Activated CD4-positive, CD25-positive, alpha-beta regulatory T cell (primary cell): Measurements from ENCODE around the gene FAAP100.

ENCODE experiments used
- DNase-seq, 4 experiments: peaks; one replicate each; lab custom pipeline; 2025; lab: John Stamatoyannopoulos, UW

FAAP100 gene

GRCh38 chr17:81577278-81578000 lies 25.3 kb upstream of the FAAP100 start:
- no peak for DNase-seq

DNA sequence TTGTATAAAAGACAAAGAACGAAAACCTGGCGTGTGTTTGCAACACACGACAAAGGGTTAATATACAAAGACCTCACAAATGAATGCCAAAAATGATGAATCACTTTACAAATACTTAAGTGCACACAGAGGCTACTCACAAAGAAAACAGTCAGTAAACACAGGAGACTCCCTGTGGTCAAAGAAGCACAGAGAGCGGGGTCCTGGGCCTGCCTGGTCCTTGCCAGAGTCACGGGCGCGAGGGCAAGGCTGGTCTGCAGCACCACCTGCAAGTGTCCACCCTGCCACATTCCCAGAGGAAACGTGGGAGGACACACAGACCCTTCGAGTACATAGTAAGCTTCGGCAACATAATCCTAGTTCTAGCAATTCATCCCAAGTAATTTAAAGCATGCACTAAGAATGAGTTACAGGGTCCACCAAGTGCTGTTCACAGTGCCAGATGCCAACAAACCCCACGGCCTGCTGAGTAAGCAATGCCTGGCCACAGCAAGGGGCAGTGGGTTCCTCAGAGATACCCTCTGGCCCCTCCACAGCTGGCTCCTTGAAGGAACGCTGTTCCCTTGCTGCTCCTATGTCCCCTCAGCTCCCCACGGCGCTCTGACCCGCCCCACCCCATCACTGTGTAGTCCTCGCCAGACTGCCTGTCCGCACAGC lies 24.6 kb upstream of the FAAP100 start:
- DNase-seq = no peak

DNA sequence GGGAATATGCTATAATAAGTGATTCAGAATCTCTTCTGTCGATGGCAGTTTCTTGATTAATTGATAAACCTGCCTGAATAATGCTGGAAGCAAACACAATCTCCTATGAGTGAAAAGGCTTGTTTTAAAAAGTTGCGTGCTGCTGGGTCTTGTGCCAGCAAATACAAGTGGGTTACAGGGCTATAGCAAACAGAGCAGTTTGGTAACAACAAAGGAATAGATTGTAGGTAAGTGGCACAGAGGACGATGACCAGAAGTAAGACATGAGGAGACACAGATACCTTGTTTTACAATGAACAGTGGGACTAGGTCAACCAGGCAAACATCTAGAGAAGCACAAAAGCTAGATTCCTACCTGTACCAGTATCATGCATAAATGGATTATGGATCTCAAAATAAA lies 23.7 kb upstream of the FAAP100 start:
- no peak for DNase-seq

DNA sequence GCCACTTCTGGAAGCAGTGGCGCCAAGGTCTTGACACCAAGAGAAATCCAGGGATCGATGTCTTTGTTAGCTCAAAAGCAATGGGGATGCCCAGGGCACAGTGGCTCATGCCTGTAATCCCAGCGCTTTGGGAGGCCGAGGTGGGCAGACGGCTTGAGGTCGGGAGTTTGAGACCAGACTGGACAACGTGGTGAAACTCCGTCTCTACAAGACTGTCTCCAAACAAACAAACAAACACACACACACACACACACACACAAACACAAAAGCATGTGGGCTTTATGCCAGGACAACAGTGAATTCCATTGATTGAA lies 22.4 kb upstream of the FAAP100 start:
- DNase-seq = no peak

GRCh38 chr17:81573794-81574642 lies 21.9 kb upstream of the FAAP100 start:
- no peak for DNase-seq

GRCh38 chr17:81572563-81573168 lies 20.5 kb upstream of the FAAP100 start:
- no peak for DNase-seq

DNA sequence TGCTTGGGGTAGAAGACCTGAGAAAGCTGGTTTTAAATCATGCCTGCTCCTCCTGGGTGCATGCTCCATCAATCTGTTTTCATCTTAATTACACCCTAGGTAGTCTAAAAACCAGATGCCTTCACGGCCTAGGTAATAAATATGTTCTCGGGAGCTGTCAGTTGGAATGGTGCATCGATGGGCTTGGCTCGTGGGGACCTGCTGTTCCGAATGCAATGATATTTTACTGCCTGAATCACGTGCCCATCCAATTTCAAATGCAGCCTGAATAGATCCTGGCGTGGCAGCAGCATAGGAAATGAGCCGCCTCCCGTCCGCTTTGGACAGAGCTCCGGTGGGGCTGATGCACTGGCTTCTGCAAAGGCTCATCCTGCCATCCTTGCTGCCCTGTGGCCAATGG lies 18.8 kb upstream of the FAAP100 start:
- no peak for DNase-seq

DNA sequence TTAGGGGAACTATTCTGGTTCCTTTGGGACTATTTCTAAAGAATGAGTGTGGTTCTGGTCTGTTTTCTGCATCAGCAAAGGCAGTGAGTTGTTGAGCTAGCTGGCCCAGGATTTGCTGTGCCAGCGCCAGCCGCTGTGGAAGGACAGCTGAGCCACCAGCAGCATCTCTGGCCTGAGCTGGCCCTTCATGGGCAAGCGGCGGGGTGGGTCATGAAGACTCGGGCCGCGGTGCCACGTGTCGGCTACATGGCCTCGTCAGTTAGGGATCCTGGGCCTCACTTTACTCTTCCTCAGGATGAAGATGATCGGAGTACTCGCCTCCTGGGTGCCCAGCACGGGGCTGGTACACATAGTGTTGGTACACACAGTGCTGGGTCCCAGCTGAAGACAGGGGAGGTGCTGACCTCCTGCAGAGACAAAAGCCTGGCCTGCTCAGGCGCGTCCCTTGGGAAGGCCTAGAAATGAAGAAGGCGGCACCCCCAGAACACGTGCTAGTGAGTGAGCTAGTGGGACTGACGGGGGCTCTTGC lies 17.9 kb upstream of the FAAP100 start:
- DNase-seq = no peak

- no peak for DNase-seq
These were observed 16.3 kb upstream of the FAAP100 start for GRCh38 chr17:81568416-81568815.

GRCh38 chr17:81567191-81567590 lies 15.0 kb upstream of the FAAP100 start:
- no peak for DNase-seq

DNA sequence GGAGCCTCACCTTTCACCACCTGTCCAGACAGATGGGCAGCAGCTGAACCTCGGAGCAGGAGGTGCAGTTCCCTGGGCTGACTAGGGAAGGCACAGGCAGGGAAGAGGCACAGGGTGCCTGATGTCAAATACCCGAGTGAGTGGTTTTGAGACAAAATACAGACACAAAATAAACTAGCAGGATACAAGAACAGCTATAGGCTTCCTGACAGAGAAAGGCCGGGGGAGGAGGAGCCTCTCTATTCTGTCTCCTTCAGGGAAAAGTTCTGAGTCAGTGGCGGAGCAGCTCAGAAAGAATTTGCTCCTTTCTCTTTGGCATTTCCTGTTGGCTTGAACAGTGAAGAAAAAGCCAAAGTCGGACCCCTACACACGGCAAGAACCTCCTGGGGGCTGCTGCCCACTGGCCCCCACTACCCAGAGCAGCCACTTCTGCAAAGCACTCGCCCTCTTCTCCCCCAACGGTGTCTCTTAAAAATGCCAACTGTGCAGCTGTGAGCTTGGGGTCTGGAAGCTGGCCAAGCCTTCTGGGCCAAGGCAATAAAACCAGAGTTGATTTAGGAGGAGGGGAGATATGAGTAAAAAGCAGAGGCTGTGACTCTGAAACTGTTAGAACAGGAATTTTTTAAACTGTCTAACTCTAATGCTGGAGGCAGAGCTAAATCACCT lies 14.4 kb upstream of the FAAP100 start:
- no peak for DNase-seq

- no peak for DNase-seq
These were observed 13.1 kb upstream of the FAAP100 start for GRCh38 chr17:81565231-81565630.

GRCh38 chr17:81564778-81565177 lies 12.6 kb upstream of the FAAP100 start:
- DNase-seq = no peak

DNA sequence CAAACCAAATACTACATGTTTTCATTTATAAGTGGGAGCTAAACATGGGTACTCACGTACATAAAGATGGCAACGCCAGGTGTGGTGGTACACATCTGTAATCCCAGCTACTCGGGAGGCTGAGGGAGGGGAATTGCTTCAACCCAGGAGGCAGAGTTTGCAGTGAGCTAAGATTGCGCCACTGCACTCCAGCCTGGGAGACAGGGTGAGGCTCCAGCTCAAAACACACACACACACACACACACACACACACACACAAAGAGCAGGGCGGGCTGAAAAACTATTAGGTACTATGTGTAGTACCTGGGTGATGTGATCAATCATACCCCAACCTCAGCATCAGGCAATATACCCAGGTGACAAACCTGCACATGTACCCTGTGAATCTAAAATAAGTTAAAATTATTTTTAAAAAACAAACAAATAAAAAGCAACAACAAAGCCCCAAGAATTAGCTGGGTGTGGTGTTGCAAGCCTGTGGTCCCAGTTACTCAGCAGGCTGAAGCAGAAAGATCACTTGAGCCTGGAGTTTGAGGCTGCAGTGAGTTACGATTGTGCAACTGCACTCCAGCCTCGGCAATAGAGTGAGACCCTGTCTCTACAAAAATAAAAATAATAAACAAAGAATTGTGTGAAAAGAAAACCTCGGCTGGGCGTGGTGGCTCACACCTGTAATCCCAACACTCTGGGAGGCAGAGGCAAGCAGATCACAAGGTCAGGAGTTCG lies 11.9 kb upstream of the FAAP100 start:
- no peak for DNase-seq

- DNase-seq = no peak
These were observed 9.3 kb upstream of the FAAP100 start for GRCh38 chr17:81561494-81561885.

DNA sequence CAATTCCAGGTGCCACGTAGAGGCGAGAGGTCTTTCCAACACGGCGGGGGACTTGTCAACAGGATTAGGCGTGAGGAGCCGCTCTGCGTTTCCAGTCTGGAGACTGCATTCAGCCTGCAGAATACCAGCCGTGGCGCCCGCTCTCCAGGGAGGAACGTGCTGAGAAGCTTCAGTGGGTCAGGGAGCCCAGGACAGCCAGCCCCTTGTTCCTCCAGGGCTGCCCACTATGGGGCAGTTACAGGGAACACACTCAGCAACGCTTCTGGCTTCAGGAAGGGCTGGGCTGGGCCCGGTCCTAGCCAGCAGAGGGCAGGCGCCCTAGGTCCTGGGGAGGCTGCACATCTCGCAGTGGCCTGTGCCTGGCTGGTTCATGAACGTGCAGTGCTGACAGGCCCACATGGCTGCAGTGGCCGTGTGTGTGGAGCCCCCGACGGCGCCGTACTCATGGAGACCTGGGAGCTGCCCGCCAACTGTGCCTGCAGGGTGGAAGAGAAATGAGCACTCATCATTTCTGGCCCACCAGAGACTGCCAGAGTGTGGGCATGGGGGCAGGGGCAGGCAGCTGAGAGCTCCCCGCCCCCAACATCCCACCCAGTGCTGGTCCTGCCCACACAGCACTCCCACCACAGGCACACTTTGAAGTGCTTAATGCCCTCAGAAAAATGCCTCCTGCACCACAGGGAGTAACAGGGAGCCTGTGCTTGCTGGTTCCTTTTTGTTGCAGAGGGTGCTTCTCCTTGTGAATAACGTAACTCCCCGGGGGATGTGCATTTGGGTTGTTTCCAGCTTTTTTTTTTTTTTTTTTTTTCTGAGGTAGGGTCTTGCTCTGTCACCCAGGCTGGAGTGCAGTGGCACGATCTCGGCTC lies 7.0 kb upstream of the FAAP100 start:
- DNase-seq = no peak

DNA sequence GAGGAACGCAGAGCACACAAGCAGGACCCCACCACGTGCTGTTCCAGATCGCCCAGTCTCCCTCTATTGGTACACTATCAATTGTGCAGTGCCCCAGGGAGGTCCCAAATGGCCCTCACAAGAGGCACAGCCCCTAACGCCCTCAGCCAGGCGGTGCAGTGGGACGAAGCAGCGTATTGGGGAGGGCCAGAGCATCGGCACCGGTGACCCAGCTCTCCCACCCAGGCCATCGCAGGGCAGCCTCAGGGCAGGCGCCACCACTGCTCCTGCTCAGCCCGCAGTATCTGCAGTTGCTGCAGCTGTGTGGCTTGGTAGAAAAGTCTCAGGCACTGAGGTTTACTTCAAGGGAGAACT lies 5.9 kb upstream of the FAAP100 start:
- no peak for DNase-seq

GRCh38 chr17:81557276-81558114 lies 5.3 kb upstream of the FAAP100 start:
- DNase-seq = no peak

DNA sequence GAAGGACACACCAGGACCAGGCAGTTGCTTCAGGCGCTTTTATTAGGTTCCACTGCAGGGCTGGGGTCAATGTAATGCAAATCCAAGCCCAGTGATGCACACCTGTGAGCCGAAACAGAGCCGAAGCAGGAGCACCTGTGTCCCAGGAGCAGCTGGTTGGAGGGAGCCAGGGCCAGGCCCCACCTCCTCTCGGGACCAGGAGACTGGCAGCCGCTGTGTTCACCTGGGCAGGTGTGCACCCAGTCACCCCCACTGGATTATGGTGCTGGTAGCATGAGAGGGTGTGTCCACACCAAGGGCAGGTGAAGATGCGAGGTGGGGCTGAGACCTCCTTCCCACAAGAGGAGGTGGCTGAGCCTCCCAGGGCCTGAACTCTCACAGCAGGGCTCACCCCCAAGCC lies 4.7 kb upstream of the FAAP100 start:
- no peak for DNase-seq
